DND-41 (cell line): ENCODE measurements around the gene NELFA.

Experiments used
- CTCF ChIP-seq: IDR thresholded peaks from 2 replicates; pipeline ENCODE4 v1.5.1; 2012; ENCODE audit warnings: borderline replicate concordance, low read length, moderate library complexity, mild to moderate bottlenecking; ENCODE audit not compliant: poor library complexity, severe bottlenecking; ENCODE audit errors: extremely low read depth
- EZH2 ChIP-seq: IDR thresholded peaks from 3 replicates; pipeline ENCODE4 v1.6.1; 2012; ENCODE audit warnings: borderline replicate concordance, low read depth, mild to moderate bottlenecking, moderate library complexity, low read length, inconsistent platforms; ENCODE audit not compliant: severe bottlenecking

- no peak for TF ChIP-seq CTCF
- TF ChIP-seq EZH2: no peak
Observed at GRCh38 chr4:1978741-1979476, 29.9 kb downstream of the NELFA start.
